ENCODE data around the gene SHISA5. TPM values are rescaled to one million over a fixed set of nuclear protein-coding genes. Genes with fewer than 3 reads are reported as not detected.

SHISA5 gene
- total RNA-seq, 1 donor from 2014 or later: 95.7 TPM

DNA sequence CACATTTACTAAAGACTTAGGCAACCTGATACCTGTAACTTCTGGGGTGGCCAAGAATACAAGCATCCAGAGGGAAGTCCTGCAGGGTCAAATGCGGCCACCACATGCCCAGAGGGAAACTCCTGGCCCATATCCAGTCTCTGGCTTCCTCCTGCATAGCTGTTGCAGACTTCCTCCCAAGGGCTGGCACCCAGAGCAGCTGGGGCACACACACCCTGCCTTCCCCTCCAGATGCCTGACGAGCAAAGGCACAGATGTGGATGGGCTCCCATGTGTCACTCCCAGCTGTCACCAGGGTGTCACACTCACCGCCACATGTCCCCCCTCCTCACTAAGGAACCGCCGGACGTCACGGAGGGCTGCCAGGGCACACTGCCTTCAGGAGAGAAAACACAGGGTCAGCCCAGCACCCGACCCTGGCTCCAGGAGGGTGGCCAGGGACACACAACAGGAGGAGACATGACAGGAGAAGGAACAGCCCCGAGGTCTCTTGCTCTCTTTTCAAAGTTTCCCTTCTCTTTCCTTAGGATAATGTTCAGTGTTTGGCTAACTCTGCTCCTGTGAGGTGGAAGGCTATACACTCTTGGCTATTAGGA is 39.4 kb upstream of the SHISA5 start:
- Mint-ChIP-seq H3K9me3 (peaks cover 2% of the 10 kb centered on the region), H3K4me1 (no peaks in the 10 kb centered on the region), H3K27me3 (no peaks in the 10 kb centered on the region), H3K27ac (no peak overlapping the region), H3K36me3 (ENCODE audit: low read depth) (no peaks in the 10 kb centered on the region), H3K4me3 (no peak overlapping the region)
- DNase-seq (no peak), ATAC-seq (ENCODE audit: low read depth) (no peak)
- intact Hi-C loops (cut with micrococcal nuclease): no loop called here
- ChIA-PET CTCF (no interaction called here), POLR2A (no interaction called here)
- TF ChIP-seq, protein P1, sequence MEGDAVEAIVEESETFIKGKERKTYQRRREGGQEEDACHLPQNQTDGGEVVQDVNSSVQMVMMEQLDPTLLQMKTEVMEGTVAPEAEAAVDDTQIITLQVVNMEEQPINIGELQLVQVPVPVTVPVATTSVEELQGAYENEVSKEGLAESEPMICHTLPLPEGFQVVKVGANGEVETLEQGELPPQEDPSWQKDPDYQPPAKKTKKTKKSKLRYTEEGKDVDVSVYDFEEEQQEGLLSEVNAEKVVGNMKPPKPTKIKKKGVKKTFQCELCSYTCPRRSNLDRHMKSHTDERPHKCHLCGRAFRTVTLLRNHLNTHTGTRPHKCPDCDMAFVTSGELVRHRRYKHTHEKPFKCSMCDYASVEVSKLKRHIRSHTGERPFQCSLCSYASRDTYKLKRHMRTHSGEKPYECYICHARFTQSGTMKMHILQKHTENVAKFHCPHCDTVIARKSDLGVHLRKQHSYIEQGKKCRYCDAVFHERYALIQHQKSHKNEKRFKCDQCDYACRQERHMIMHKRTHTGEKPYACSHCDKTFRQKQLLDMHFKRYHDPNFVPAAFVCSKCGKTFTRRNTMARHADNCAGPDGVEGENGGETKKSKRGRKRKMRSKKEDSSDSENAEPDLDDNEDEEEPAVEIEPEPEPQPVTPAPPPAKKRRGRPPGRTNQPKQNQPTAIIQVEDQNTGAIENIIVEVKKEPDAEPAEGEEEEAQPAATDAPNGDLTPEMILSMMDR (IDR thresholded peaks at IDR 0.05): no peak

DNA sequence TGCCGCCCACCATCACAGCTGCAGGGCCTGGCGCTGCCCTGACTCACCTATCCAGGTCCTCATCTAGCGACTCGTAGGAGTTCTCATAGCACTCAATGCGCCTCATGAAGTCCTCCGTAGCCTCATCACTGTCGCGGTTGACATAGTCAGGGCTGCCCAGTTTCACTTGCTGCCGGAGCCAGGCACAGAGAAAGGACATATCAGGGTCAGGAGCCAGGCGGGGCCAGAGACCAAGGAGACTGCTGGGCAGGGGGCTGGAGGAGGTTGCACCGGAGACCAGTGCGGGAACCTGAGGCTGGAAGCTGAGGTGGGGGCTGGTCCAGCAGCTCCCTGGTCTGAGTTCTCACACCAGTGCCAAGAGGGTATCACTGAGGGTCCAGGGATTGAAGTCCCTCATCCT is 34.5 kb upstream of the SHISA5 start:
- H3K4me1 Mint-ChIP-seq: no peaks in the 10 kb centered on the region
- CTCF ChIA-PET: no interaction called here
- peaks cover 2% of the 10 kb centered on the region for H3K9me3 Mint-ChIP-seq
- ATAC-seq (ENCODE audit: low read depth): no peak
- intact Hi-C loops (cut with micrococcal nuclease): no loop called here
- POLR2A ChIA-PET: no interaction called here
- H3K27ac Mint-ChIP-seq: no peak overlapping the region
- TF ChIP-seq, protein P1 (IDR thresholded peaks at IDR 0.05): no peak
- no peak overlapping the region for H3K4me3 Mint-ChIP-seq
- H3K27me3 Mint-ChIP-seq: no peaks in the 10 kb centered on the region
- H3K36me3 Mint-ChIP-seq (ENCODE audit: low read depth): no peaks in the 10 kb centered on the region
- DNase-seq: no peak

DNA sequence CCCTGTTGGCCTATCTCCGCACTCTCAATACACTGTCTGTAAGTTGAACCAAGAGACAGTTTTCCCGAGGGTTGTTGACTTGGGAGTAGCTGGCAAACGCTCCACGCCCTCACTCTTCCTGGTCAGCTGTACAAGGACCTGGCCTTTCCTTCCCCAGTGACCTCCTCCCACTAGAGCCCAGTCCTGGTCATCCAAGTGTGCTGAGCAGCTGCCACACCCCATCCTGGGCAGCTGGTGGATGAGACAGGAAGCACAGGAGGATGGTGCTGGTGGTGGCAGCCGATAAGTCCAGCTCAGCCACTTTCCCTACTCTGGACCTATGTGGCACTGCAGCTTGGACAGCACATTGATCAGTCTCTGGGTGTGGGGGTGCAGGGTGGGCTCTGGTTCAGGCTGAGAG is 32.8 kb upstream of the SHISA5 start:
- no peaks in the 10 kb centered on the region for H3K9me3 Mint-ChIP-seq
- H3K36me3 Mint-ChIP-seq (ENCODE audit: low read depth): no peaks in the 10 kb centered on the region
- no peaks in the 10 kb centered on the region for H3K27me3 Mint-ChIP-seq
- ATAC-seq (ENCODE audit: low read depth): no peak
- TF ChIP-seq, protein P1 (IDR thresholded peaks at IDR 0.05): no peak
- no peaks in the 10 kb centered on the region for H3K4me1 Mint-ChIP-seq
- no peak for DNase-seq
- no peak overlapping the region for H3K27ac Mint-ChIP-seq
- intact Hi-C loops (cut with micrococcal nuclease): no loop called here
- no peak overlapping the region for H3K4me3 Mint-ChIP-seq
- POLR2A ChIA-PET: no interaction called here
- CTCF ChIA-PET: no interaction called here

DNA sequence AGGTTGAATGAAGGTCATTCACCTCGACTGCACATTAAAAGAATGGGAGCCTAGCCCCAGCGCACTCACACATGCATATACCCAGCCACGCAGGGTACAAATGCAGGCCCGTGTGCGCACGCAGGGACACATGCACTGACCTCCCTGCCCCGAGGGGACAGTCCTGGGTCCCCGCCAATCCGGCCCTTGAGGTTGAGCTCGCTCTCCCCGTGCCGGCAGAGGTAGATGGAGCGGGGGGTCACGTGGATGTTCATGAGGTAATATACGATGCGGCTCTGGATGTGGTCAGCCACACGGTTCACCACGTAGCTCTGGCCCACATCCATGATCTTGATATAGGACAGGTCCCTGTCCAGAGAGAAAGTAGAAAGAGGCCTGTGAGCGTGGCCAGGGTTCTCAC is 32.1 kb upstream of the SHISA5 start:
- Mint-ChIP-seq H3K27ac (no peak overlapping the region), H3K36me3 (ENCODE audit: low read depth) (no peaks in the 10 kb centered on the region), H3K27me3 (no peaks in the 10 kb centered on the region), H3K4me3 (no peak overlapping the region), H3K4me1 (no peaks in the 10 kb centered on the region), H3K9me3 (no peaks in the 10 kb centered on the region)
- intact Hi-C loops (cut with micrococcal nuclease): no loop called here
- ChIA-PET POLR2A (no interaction called here), CTCF (no interaction called here)
- DNase-seq (no peak), ATAC-seq (ENCODE audit: low read depth) (no peak)
- TF ChIP-seq, protein P1 (IDR thresholded peaks at IDR 0.05): no peak

DNA sequence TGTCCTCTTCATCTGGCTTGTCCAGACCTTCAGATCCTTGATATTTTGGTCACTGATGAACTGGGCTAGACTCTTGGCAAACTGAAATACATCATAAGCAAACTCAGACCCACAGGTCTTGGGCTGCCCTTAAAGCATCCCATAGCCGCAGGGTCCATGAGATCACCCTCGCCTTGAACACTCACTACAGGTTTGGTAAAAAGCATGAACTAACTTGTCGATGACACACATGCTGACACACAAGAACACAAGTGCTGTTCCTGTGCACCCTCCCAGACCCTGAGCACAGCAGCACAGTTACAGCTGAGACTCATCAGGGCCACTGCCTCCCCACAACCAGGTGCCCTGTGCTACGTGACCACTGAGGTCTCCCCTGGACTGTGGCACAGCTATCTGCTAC is 31.6 kb upstream of the SHISA5 start:
- ChIA-PET CTCF (no interaction called here), POLR2A (no interaction called here)
- Mint-ChIP-seq H3K4me3 (no peak overlapping the region), H3K27me3 (no peaks in the 10 kb centered on the region), H3K9me3 (no peaks in the 10 kb centered on the region), H3K4me1 (no peaks in the 10 kb centered on the region), H3K36me3 (ENCODE audit: low read depth) (no peaks in the 10 kb centered on the region), H3K27ac (no peak overlapping the region)
- TF ChIP-seq, protein P1 (IDR thresholded peaks at IDR 0.05): no peak
- intact Hi-C loops (cut with micrococcal nuclease): no loop called here
- ATAC-seq (ENCODE audit: low read depth): no peak
- no peak for DNase-seq

Data from activated B cell treated with CpG ODN at 0.5 μM for 24 hours (primary cell).